Measurements from ENCODE around the gene HHIPL1. TPM values are rescaled to one million over a fixed set of nuclear protein-coding genes. Genes with fewer than 3 reads are reported as not detected.

HHIPL1 gene
- total and polyA plus RNA-seq, 2 of the 8 experiments (the other 6 are each of a cell fraction or from before 2014, with no cell fraction given) = 1.5 to 2.6 TPM

DNA sequence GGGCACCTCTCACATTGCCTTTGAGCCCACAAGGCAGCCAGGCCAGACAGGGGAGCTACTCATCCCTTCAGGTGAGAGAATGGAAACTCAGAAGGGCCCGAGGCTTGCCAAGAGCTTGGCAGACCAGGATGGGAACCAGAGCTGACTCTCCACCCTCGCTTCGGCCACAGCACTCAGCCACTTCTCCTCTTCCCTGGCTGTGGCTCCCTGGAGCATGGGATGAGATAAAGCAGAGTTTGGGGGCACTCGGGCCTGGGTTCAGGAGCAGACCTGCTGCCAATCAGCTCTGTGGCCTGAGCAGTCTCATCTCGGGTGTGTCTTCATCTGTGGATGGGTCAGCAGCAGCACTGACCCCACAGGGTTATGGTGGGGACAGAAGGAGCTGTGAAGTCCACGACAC, 20.9 kb upstream of the HHIPL1 start (continued):
- TF ChIP-seq CHD7 (IDR thresholded peaks at IDR 0.05; ENCODE audit: insufficient replicate concordance, low read length) (no peak), SP1 (IDR thresholded peaks at IDR 0.05; ENCODE audit: low read depth, low read length) (no peak), TEAD4 (IDR thresholded peaks at IDR 0.05; ENCODE audit: low read depth, low read length) (no peak), BRCA1 (IDR thresholded peaks at IDR 0.05; ENCODE audit: low read depth, low read length) (no peak), TAF1 (IDR thresholded peaks at IDR 0.05; ENCODE audit: low read depth, low read length) (no peak), CHD2 (IDR thresholded peaks at IDR 0.05; ENCODE audit: low read length) (no peak), SP2 (IDR thresholded peaks at IDR 0.05; ENCODE audit: low read length) (no peak), PHF8 (conservative IDR thresholded peaks at IDR 0.05; ENCODE audit: low read depth, low read length) (no peak)

Data from H1 (cell line).